NCI-H82 treated with DMSO at 0.1 percent for 48 hours (cell line): ENCODE results near the gene PRSS50.

Source experiments
- DNase-seq: peaks from one replicate; lab custom pipeline; 2025; ENCODE audit not compliant: unreplicated experiment; lab: John Stamatoyannopoulos, UW

The PRSS50 gene

DNA sequence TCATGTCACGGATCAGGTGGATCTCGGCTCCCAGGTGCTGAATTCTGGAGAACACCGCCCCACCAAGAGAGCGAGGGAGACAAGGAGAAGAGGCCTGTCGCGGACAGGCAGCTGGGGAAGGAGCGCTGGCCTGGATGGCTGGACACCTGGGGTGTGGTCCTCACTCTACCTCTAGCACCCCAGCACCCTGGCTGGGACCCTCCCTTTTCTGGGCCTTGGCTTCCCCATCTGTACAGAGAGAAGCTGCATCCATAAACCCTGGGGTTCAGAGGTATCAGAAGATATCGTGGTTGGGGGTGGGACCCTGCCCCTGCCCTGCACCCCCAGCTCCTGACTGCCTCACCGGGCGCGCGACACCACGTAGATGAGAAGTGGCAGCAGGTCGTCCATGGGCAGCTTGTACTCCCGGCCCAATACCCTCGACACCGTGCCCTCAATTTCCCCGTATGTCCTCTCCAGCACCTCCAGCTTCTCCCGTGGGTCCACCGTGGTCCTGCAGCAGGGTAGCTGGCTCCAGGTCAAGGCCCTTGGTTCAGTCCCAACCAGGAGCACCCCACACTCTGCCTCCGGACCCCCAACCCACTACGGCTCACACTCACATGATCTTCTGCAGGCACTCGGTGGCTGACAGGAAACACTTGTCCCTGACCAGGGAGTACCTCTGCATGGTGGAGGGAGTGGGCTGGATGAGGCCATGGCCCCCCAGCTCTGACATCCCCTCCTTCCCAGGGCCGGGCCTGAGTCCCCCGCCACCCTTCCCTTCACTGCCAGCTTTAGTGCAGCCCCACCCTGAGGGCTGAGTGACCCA, 45.9 kb downstream of the PRSS50 start:
- DNase-seq: no peak

DNA sequence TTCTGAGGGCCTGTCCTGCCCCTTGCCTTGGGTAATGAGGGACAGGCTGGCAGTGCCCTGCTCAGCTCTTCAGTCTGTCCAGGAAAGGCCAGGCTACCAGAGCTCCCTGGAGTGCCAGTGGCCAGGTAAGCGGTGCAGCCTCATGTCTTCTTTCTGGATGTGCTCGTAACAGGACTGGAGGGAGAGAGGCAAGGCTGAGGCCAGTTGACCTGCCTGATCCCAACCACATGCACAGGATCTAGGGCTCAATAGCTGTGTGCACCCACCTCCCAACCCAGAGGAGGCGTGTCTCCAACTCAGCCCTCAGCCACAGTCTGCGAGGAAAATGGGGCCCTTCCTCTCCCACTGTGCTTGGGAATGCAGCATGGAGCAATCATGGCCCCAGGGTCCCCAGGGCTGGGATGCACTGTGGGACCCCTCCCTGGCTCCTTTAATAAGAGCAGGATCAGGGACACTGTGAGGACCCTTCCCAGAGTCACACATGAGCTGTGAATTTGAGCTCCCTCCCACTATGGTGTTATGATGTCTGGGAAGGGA, 46.7 kb downstream of the PRSS50 start:
- DNase-seq: no peak

DNA sequence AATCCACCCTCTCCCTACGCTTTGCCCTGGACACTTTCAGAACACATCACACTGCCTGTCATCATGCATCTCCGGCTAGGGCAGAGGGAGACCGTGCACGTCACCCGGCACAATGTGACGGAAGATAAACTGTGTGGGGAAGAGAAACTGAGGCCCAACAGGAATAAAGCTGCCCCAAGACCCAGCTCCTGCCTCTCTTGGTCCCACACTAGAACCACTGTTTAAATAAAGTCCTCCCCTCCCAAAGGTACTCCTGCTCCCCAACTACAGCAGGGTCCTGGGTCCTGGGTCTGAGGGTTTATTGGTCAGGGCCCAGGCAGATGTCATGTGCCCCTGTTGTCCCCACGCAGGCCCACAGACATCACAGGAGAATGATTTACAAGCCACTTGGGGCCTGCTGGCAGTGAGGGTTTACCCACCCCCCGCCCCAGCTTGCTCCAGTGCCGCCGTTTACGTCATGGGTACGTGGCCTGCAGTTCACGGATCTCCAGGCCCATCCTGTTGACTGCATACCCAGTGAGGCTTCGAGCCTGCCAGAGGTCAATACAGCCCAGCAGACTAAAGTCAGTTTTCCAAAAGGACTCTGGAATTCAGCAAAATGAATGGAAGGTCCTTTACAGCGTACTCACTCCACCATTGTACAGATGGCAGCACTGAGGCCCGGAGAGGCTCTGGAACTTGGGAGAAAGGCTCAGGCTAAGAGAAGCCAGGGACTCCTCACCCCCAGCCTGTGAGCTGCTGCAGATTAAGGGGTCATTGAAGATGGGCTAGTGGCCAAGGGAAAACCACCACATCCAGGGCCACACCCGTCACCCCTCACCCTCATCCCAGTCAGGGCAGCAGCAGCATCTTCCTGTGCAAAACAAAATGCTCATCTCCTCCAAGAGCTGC, 47.4 kb downstream of the PRSS50 start:
- no peak for DNase-seq

DNA sequence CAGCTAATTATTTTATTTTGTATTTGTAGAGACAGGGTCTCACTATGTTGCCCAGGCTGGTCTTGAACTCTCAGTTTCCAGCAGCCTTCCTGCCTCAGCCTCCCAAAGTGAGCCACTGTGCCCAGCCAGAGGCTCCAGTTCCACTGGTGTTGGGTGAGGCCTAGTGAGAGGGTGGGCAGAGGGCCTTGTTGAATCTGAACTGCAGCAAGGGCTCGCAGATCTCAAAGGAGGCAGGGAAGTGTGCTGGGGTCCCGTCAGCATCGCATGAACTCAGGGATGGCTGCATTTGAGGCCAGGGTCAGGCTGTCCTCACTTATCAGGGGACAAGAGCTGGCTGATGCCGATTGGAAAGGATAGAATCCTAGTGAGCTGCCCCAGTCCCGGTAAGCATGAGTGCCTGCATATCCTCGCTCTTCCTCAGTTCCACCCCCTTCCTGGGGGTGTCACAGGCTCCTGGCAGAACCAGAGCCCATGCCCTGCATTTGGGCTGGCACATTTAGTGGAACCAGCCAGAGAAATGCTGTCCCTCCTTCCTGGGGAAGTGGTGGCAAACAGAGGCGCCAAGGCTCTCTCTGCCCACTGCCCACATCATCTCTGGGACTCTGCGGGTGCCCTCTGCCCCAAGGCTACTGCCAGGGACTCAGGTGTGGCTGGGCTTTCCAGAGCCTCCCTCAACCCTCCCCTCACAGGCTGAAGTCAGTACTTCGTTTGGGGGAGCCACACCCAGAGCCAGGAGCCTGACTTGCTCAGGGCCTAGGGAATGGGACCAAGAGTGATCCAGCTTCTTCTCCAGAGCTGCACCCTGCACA, 48.3 kb downstream of the PRSS50 start:
- DNase-seq: no peak

DNA sequence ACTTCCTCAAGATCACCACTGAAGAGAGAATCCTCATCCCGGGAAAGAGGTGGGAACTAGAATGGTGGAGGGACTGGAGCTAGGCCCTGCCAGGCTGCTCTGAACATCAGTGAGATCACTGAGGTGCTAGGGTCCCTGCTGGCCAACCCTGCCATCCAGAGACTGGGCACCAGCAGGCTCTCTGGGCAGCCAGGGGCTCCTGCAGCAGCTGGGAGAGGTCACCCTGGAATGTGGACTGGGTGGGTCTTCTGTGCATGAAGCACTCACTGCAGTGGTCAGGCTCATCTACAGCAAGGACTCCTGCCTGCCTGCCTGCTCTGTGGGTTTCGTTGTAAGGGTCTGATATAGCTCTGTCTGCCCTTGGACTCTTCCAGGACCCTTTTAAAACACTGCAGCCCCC, 49.1 kb downstream of the PRSS50 start:
- no peak for DNase-seq

DNA sequence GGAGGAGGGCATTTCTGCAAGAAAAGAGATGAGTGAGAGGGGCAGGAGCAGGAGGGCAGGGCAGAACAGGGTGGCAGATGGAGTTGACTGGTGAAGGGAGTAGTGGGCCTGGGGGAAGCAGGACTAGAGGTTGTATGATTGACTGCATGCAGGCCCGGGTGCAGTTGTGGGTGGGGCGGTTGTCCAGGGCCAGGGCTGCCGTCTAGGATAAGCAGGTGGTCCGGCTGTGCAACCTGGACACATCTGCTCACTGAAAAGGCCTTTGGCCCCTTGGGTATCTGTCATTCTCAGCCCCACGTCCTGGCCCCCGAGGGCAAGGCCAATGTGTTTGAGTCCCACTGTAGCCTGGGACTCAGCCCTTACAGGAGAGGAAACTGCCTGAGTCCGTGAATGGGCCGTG, 49.6 kb downstream of the PRSS50 start:
- no peak for DNase-seq

DNA sequence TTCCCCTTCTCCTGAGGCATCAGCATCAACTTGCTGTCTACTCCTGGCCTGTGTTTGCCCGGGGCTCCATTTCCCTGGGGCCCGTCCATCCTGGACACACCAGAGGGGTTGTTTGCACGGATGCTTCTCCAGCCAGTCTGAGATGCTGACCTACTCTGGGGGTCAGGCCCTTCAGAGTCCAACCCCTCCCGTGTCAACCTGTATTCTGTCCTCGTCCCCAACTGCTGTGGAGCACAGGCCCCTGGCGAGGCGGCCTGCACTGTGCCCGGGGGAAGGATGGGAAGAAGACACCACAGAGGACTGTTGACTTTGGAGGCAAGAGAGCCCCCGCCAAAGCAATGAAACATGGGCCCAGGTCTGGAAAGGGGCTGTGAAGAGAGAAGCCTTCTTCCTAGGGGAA, 50.0 kb downstream of the PRSS50 start:
- DNase-seq: no peak

DNA sequence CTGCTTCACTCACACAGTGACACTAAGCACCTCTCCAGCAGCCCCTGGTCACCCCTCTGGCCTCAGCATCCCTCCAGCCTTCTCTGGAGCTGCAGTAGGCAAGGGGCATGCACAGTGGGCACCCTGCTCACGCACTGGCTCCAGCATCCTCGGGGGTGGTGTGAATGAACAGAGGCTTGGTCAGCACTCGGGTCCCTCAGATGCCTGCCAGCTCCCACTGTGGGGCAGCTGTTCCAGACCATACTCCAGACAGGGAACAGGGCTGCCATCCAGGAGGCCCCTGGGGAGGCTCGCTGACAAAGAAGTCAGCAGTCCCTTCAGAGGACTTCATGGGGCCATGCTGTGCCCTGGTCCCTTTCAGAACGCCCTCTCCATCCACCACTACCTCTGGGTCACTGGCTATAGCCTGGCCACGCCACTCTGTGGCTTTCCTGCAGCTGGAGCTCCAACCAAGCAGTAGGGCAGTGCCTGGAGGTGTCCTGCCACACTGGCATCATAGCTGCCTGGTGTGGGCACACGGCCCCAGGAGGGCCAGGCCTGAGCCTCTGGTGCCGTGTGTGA, 50.5 kb downstream of the PRSS50 start:
- no peak for DNase-seq

DNA sequence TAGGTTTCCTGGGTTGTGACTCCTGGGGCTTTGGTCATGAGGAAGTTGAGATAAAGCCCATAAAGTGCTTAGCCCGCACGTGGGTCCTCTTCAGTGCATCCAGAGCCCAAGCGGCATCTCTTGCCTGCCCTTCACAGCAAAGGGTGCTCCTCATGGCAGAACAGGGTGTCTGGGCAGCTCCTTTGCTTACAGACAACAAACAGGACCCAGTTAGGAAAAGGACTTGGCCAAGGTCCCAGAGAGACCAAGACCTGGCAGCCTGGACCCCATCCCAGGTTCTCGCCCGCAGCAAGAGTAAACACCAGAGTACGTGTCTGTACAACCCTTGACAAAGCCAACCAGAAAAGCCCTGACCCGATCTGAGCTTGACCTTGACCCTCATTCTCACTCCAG, 51.2 kb downstream of the PRSS50 start:
- no peak for DNase-seq

DNA sequence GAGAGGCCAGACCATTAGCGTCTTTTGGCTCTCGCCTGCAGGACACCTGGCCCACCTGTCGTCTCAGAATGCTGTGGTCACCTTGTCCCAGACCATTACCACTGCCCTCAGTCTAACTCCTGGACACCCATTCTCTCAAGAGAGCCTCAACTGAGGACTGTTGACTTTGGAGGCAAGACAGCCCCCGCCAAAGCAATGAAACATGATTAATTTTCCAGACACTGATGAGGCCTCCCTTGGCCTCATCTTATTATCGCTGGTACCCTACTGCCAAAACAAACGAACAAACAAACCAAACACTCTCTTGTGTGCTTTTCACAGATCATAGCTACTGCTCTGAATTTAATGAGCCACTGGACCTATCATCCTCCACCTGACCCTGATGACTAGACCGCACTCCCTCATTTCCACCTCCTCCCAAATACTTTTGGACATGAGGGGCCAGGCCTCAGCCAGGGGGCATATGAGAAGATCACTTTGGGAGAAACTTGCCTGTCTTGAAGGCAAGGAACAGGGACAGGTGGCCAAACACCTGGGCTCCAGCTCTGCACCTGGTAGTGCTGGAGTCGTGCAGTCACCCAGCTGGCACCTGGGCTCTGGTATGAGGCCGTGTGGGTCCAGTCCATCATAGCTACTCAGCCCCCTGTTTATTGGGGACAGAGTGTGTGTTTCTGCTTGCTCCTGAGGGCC, 51.8 kb downstream of the PRSS50 start:
- no peak for DNase-seq

DNA sequence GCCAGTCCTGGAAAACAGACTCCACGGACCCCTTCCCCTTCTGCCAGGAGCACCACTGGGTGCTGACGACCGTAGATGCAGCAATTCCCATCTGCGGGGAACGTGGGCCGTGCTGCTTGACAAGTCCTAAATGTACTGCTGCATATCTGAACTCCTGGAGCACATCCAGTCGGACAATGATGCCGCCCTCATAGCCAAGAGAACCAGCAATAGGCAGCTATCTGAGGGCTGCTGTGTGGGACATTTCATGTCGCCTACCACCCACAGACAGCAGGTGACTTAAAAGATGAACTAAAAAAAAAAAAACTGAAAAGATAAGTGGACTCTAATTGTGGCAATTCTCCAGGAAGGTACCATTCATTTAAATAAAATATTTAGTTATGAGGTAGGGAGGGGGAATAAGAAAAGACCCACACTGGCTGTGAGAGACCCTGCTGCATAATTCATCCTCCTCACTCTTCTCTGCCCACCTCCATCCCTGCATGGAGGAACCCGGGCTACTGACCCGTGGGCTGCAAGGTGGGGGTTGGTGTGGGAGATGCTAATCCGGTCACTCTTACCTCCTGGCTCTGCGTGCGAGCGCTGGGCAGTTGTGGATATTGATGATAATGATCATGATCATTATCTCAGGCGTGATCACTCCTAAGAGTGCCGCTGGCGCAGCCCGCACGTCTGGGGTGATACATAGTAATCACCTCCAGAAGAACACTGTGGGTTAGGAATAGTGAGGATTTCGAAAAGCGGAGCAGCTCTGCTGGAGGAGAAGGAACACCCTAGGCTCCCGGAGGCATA, 52.5 kb downstream of the PRSS50 start:
- DNase-seq: no peak

DNA sequence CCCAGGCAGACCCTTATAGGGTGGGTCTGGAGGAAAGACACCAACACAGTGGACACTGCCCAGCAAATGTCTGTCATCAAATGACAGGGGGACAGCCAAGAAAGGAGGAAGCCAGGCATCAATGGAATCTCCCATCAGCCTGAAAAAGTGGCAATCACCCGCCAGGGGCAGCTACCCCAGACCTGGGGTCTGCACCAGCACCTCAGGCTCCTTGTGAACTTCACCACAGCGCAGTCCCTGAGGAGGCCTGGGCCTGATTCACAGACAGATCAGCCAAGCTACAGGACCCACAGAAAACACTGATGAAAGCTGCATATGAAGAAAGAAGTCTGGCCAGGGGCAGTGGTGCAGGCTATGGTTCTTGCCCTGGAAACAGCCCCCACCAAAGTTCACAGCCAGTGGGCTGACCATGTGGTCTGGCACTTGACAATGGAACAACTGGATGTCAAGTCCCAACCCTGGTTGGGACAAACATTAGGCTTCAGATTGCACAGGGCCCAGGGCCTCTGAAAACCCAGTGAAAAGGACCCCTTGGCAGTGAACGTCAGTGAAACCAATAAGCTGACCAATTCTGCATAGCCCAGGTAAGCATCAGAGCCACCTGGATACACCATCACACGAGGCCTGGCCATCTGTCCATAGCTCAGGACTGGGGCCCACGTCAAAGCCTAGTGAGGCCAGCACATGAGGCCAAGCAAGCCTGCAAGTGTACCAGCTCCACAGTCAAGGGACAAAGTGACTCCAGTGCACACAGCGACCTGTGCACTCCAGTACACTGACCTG, 53.3 kb downstream of the PRSS50 start:
- DNase-seq: no peak

DNA sequence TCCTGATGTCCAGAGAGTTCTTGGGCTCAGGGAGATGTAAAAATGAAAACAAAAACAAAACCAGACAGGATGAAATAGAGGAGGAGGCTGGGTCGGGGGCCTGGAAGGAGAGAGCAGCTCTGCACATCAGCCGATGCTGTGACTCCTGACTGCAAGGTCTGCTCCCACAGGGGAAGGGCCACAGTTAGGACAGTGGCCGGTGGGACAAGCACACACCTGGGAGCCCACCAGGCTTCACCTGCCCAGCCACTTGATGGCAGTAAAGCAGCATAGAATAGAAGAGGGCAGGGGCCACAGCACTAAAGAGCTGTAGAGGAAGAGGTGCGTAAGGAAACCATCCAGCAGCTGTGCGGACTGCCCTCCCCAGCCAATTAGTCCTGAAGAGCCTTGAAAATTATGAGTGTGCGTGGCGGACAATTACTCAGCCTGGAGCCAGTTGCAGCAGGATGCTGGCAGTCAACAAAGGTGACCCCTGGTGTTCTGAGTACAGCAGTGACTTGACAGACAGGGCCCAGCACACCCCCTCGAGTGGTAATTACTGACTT, 54.0 kb downstream of the PRSS50 start:
- DNase-seq: no peak

DNA sequence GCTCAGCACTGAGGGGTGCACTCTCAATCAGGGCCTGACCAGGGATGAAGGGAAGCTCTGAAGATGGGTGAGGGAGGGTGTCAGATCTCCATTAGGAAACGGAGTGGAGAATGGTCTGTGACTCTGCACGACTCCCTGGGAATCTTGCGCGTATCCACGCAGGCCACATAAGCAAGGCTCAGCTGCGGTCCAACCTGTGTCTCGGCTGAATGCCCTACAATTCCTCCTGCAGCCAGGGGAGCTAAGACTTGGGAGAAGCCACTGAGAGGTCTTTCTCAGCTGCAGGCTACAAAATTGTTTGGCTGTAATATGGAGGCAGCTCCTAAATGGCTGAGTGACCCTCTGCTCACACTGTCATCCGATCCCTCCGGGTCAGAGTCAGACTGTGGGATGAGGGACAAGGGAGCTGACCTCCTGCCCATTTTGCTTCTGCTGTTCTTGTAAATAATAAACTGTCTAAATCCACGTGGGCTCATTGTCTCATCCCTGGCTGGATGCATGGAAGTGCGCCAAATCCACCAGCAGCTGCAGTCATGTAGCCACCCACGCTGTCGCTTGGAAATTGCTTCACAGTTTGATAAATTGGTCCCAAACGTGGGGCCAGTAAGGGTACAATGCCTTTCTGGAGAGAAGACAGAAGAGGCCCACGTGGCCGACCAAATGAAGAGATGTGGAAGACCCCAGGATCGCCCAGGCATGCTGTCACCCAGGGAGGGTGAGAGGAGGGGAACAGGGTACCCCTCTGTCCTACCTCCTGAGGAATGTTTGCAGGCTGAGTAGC, 54.7 kb downstream of the PRSS50 start:
- no peak for DNase-seq
